Measurements from ENCODE around the gene C2CD2.
"Not testable (repeated sequence)": the region's sequence is repeated elsewhere in the genome, so short reads cannot be mapped to it uniquely, and the experiment has no call there.

C2CD2 gene

GRCh38 chr21:41974752-41975053 is 20.9 kb upstream of the C2CD2 start:
- no peak for DNase-seq (ENCODE audit: low spot score)

- no peak for DNase-seq (ENCODE audit: low spot score)
These were observed 20.3 kb upstream of the C2CD2 start for GRCh38 chr21:41973861-41974751.

GRCh38 chr21:41973427-41973831 is 19.6 kb upstream of the C2CD2 start:
- DNase-seq (ENCODE audit: low spot score) = no peak

DNA sequence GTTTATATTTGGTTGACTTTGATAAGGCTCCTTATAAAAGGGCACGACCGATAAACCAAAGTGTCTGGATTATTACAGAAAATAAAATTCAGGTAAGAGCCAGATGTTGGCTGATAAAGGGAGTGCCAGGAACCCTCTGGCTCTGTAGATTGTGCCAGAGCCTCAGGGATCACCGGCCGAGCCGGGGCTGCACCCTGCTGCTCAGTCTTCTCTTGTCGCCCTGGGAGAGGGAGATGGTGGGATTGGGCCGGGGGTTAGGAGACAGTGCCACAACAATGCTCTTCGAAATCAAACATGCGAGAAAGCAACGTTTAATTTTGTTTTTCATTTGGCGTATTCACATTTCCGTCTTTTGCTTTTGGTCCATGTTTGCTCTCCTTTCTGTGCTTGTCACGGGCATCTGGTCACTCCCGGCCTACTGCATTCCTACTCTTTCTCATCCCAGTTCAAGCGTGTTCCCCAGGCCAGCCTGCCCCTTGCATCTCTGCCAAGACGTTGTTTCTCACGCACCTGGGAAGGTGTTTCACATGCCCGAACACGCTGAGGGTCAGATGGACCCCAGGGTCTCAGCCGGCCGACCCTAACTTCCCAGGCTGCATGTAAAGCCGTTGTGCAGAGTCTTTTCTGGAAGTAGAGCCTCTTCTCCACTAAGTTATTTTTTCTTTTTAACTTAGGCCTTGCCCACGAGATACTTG is 18.8 kb upstream of the C2CD2 start:
- no peak for DNase-seq (ENCODE audit: low spot score)

GRCh38 chr21:41971891-41972290 is 18.1 kb upstream of the C2CD2 start:
- no peak for DNase-seq (ENCODE audit: low spot score)

DNA sequence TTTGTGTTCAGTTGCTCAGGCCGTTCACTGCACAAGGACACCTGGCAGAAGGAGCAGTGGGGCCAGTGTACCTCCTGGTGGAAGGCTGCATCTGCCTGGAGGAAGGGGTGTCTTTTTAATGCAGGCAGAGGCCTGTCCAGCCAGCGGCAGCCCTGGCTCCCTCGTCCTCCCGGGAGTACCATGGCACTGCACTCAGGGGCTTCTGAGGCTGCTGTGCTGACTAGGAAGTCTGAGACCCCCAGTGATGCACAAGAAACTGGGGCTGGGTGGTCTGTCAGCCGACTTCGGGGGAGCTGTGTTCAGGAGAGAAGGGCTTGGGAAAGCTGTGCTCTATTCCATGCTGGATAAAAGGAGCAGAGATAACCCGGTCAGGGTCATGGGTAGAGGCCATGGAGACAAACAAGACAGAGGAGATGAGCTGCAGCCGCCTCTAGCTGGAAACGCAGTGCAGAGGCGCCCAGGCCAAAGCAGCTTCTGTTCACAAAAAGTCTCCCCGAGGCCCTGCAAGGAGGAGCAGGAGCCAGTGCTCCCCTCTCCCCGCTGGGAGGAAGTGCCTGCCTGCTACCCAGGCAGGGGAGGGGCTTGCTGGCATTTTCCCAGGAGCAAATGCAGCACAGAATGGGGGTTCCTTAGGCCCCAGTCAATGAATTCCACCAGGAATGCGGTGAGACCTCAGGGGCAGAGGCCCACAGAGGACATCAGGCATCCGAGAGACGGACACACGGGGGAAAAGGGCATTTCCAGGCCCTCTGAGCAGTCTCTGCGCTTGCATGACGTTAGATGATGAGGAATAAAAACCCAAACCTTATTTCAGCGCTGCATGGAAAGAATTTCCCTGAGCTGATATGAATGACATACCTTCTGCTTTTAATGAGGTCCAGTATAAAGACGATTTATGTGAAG is 17.2 kb upstream of the C2CD2 start:
- no peak for DNase-seq (ENCODE audit: low spot score)

GRCh38 chr21:41970106-41970391 is 16.2 kb upstream of the C2CD2 start:
- no peak for DNase-seq (ENCODE audit: low spot score)

GRCh38 chr21:41967708-41968107 is 13.9 kb upstream of the C2CD2 start:
- no peak for DNase-seq (ENCODE audit: low spot score)

DNA sequence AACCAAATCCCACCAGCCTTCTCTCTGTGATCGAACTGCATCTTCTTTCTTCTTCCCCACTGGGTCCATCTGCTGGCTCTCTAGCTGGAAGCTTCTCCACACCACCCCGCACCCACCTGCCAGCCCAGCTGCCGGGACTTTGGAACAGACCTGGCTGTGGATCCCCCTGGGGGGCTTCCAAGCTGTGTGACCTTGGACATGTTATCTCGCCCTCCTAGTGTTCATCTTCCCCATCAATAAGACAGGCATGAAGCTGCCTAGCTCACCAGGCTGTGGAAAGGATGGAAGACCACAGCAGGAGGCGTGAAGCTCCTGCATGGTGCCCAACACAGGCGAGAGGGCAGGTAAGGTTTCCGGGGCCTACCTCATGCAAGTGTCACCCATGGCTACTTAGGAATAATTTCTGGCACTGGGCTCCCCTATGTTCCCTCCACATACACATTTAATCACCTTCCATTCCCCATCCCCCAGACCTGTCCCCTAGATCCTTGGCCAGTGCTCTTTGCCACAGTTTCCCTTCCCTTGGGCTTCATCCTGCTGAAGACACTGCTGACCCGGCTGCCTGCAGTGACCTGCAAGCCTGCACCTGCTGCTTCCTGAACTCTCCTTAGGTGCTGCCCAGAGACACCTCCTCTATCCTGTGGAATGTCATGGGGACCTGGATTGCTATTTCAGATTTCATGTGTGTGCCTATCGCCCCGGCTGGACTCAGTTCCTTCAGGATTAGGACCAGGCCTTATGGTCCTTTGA is 13.2 kb upstream of the C2CD2 start:
- DNase-seq (ENCODE audit: low spot score) = no peak

DNA sequence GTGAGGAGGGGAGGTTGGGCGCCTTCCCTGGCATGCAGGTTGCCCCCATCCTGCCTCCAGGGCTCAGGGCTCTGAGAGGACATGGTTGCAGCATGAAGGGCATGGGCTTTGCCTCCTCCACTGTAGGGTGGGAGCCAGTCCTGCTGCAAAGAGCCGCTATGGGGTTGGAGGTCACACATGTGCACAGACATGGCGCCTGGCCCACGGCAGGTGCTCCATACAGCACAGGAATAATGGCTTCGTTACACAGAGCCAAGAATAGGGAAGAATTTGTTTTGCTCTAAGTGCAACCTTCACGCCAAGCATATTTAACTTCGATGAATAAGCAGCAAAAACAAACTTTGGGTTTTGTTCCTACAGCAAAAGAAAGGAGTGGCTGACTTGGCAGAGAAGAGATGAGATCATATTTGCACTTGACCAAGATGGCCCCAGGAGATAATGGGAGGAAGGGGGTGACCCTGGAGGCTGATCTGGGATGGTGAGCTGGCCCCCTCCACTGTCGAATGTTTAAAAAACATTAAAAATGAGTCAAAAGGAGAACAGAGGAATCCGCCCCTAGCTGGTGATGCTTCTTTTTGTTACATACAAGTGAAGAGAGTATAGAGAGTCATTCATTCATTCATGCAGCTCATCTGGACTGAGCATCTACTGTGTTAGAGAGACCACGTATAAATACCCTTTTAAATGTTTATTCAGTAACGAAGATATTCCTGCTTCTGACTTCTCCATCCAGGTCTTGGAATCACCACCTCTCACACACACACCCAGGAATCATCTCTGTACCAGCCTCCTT is 12.4 kb upstream of the C2CD2 start:
- no peak for DNase-seq (ENCODE audit: low spot score)

GRCh38 chr21:41965461-41966013 is 11.7 kb upstream of the C2CD2 start:
- no peak for DNase-seq (ENCODE audit: low spot score)

GRCh38 chr21:41965045-41965444 is 11.2 kb upstream of the C2CD2 start:
- no peak for DNase-seq (ENCODE audit: low spot score)

GRCh38 chr21:41964171-41964570 is 10.4 kb upstream of the C2CD2 start:
- no peak for DNase-seq (ENCODE audit: low spot score)

GRCh38 chr21:41962425-41962966 is 8.7 kb upstream of the C2CD2 start:
- DNase-seq (ENCODE audit: low spot score) = no peak

DNA sequence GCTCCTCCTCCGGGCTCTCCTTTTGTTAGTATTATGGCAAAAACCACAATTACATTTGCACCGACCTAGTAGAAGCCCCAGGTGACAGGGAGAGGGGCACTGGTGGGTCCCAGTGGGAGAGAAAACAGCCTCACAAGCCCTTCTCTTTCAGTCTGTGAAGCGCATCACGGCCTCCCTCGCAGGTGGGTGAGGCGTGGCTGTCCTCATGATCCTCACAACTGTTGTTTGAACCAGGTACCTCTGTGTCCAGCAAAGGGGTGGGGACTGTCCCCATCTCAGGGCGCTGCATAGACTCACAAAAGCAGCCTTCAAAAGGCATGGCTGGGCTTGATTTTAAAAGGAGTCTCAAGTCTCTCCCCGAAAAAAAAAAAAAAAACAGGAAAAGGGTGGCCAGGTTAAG is 7.9 kb upstream of the C2CD2 start:
- DNase-seq (ENCODE audit: low spot score) = no peak

DNA sequence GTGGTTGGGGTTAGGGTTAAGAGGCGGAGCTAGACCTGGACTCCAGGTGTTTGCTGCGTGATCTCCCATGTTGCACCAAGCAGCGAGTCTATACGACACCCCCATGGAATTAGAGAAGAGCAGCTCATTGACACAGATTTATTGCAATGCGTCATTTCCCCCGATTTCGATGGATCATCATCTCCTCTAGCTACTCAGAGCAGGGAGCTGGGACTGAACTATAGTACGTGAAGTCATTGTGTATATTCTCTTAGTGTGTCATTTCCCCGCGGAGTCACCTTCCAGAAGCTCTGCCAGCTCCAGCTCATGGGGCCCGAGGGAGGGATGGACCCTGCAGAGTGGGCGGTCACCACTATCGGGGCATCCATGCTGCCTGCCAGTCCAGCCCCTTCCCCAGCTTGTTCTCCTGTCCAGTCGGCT is 7.5 kb upstream of the C2CD2 start:
- DNase-seq (ENCODE audit: low spot score) = no peak

DNA sequence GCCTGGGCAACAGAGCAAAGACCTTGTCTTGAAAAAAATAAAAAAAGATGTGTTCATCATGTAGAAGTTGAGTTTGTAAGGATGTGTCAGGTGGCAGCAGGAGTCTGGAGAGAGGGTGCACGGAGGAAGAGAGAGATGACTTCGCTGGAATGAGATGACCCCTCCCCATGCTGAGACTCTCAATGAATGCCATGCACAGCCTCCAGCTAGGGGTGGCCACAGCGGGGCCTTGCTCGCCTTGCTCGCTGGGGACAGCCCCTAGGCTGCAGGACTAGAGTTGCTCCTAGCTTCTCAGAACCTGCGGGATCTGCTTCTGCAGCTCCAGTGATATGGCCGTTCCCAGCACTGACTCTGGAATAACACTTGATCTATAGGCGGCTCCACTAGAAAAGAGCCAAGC is 6.6 kb upstream of the C2CD2 start:
- DNase-seq (ENCODE audit: low spot score) = no peak

DNA sequence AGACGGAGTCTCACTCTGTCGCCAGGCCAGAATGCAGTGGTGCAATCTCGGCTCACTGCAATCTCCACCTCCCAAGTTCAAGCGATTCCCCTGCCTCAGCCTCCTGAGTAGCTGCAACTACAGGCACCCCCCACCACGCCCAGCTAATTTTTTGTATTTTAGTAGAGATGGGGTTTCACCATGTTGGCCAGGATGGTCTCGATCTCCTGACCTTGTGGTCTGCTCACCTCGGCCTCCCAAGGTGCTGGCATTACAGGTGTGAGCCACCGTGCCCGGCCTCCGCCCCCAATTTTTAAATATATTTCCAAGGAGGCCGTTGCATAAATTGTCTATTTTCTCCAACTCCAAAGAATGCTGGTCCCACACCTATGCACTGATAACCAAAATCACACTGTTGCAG is 5.9 kb upstream of the C2CD2 start:
- DNase-seq (ENCODE audit: low spot score) = not testable (repeated sequence)

DNA sequence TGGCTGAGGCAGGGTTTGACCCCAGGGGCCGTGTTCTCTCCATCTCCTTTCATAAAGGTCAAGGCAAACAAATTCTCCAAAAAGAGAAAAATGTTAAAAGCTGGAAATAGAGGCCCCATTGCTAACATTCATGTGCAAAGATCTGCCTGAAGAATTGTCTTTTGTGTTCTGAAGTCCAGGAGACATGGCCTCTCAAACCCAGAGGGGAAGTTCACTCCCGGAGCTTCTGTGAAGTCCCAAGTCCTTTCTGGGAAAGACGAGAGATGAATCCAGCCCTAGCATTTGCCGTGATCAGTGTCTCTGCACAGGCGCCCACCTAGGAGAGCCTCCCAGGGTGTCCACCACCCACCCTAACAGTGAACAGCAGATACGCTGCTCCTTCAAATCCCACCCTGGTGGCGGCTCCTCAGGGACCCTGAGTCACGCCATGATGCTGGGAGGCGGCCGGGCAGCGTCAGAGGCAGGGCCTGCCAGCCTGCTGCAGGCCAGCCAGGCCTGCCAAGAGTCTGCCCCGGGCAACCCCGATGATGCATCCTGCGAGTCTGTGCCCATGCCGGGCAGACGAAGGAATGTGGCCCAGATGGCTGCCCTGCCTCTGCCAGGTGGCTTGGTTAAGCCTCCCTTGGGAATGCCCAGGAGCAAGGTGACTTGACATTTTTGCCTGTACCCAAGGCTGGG is 5.2 kb upstream of the C2CD2 start:
- no peak for DNase-seq (ENCODE audit: low spot score)
